WERI-Rb-1 (cell line): ENCODE results near the gene NR3C2.

Experiments used
- DNase-seq: peaks from one replicate; pipeline ENCODE4 v3.0.0-alpha.2; 2020
- H3K27ac ChIP-seq: fragments of 250-450 bp; sonication (Bioruptor Pico); 2 replicates; pipeline ENCODE4 v1.5.1; 2020; ENCODE audit warnings: mild to moderate bottlenecking, moderate library complexity
- H3K27me3 ChIP-seq: fragments of 250-450 bp; sonication (Bioruptor Pico); 2 replicates; pipeline ENCODE4 v1.5.1; 2021; ENCODE audit warnings: mild to moderate bottlenecking, low read depth, moderate library complexity; ENCODE audit not compliant: insufficient read depth, severe bottlenecking
- H3K36me3 ChIP-seq: fragments of 250-450 bp; sonication (Bioruptor Pico); 2 replicates; pipeline ENCODE4 v1.5.1; 2020; ENCODE audit warnings: mild to moderate bottlenecking, moderate library complexity
- H3K4me3 ChIP-seq: 2 replicates; pipeline ENCODE4 v1.5.1; 2011; ENCODE audit warnings: low read depth, mild to moderate bottlenecking, control low read depth, low read length
- H3K9me3 ChIP-seq: fragments of 250-450 bp; sonication (Bioruptor Pico); 2 replicates; pipeline ENCODE4 v1.5.1; 2021; ENCODE audit warnings: mild to moderate bottlenecking, moderate library complexity; ENCODE audit not compliant: severe bottlenecking
- CTCF ChIP-seq: IDR thresholded peaks from 2 replicates; pipeline ENCODE4 v1.5.1; 2011; ENCODE audit warnings: low read depth, mild to moderate bottlenecking, control low read depth, inconsistent platforms, low read length

The NR3C2 gene

GRCh38 chr4:148094149-148094548 lies 348.1 kb downstream of the NR3C2 start:
- Histone ChIP-seq H3K36me3 (no peaks in the 10 kb centered on the region), H3K27ac (no peak overlapping the region), H3K4me3 (no peak overlapping the region), H3K9me3 (no peaks in the 10 kb centered on the region), H3K27me3 (no peaks in the 10 kb centered on the region)
- no peak for TF ChIP-seq CTCF
- DNase-seq: no peak

GRCh38 chr4:148093065-148093464 lies 349.1 kb downstream of the NR3C2 start:
- Histone ChIP-seq H3K27ac (no peak overlapping the region), H3K27me3 (no peaks in the 10 kb centered on the region), H3K36me3 (no peaks in the 10 kb centered on the region), H3K4me3 (no peak overlapping the region), H3K9me3 (no peaks in the 10 kb centered on the region)
- DNase-seq: no peak
- no peak for TF ChIP-seq CTCF

GRCh38 chr4:148092316-148093014 lies 349.7 kb downstream of the NR3C2 start:
- H3K9me3 ChIP-seq: no peaks in the 10 kb centered on the region
- no peaks in the 10 kb centered on the region for H3K36me3 ChIP-seq
- no peak for TF ChIP-seq CTCF
- no peak for DNase-seq
- no peak overlapping the region for H3K4me3 ChIP-seq
- H3K27me3 ChIP-seq: no peaks in the 10 kb centered on the region
- no peak overlapping the region for H3K27ac ChIP-seq

GRCh38 chr4:148091896-148092295 lies 350.3 kb downstream of the NR3C2 start:
- Histone ChIP-seq H3K27me3 (no peaks in the 10 kb centered on the region), H3K27ac (no peak overlapping the region), H3K9me3 (no peaks in the 10 kb centered on the region), H3K4me3 (no peak overlapping the region), H3K36me3 (no peaks in the 10 kb centered on the region)
- no peak for DNase-seq
- TF ChIP-seq CTCF: no peak

- Histone ChIP-seq H3K9me3 (peaks cover 6% of the 10 kb centered on the region), H3K36me3 (no peaks in the 10 kb centered on the region), H3K27ac (no peak overlapping the region), H3K27me3 (no peaks in the 10 kb centered on the region), H3K4me3 (no peak overlapping the region)
- DNase-seq: no peak
- TF ChIP-seq CTCF: no peak
Observed at GRCh38 chr4:148090503-148091476, 351.4 kb downstream of the NR3C2 start.
